Measurements from ENCODE around the gene PAXIP1.
"Not testable (repeated sequence)": the region's sequence is repeated elsewhere in the genome, so short reads cannot be mapped to it uniquely, and the experiment has no call there.

PAXIP1 gene

DNA sequence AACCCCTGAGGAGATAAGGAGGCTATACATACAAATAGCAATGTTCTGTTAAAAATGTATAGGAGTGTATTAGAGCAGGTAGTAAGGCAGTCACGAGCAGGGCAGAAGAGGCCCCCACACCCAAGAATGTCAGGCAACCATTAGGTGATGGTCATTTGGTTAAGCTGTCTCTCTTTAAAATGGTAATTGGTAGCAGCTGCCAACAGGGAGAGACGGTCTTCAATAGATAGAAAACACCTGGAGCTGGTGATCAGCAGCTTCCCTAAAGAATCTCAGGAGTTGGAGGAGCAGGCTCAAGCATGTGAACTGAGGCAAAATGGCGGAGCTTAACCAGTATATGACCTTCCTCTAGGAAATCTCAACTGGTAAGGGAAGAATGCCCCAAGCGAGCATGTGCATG is 40.8 kb upstream of the PAXIP1 start:
- H3K79me2 ChIP-seq (ENCODE audit: control insufficient read depth, low read length) = no peaks in the 10 kb centered on the region
- no peaks in the 10 kb centered on the region for H3K9me3 ChIP-seq (ENCODE audit: control insufficient read depth, insufficient read depth, low read length)
- no peaks in the 10 kb centered on the region for H4K20me1 ChIP-seq (ENCODE audit: control insufficient read depth, insufficient read depth, low read depth, low read length)
- no peaks in the 10 kb centered on the region for H3K4me1 ChIP-seq (ENCODE audit: control insufficient read depth, low read length)
- no peaks in the 10 kb centered on the region for H3K36me3 ChIP-seq (ENCODE audit: control insufficient read depth, low read length)
- H3F3A ChIP-seq (ENCODE audit: control insufficient read depth, insufficient read depth) = no peaks in the 10 kb centered on the region
- H3K4me2 ChIP-seq (ENCODE audit: low read length) = no peak overlapping the region
- TF ChIP-seq, protein P1, sequence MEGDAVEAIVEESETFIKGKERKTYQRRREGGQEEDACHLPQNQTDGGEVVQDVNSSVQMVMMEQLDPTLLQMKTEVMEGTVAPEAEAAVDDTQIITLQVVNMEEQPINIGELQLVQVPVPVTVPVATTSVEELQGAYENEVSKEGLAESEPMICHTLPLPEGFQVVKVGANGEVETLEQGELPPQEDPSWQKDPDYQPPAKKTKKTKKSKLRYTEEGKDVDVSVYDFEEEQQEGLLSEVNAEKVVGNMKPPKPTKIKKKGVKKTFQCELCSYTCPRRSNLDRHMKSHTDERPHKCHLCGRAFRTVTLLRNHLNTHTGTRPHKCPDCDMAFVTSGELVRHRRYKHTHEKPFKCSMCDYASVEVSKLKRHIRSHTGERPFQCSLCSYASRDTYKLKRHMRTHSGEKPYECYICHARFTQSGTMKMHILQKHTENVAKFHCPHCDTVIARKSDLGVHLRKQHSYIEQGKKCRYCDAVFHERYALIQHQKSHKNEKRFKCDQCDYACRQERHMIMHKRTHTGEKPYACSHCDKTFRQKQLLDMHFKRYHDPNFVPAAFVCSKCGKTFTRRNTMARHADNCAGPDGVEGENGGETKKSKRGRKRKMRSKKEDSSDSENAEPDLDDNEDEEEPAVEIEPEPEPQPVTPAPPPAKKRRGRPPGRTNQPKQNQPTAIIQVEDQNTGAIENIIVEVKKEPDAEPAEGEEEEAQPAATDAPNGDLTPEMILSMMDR (IDR thresholded peaks at IDR 0.05; ENCODE audit: low read depth, low read length, poor library complexity, severe bottlenecking) = no peak
- TF ChIP-seq EZH2phosphoT487 (IDR thresholded peaks at IDR 0.05; ENCODE audit: borderline replicate concordance, low read length) = no peak
- H3K9me2 ChIP-seq (replicated peaks; ENCODE audit: control insufficient read depth, low read length) = no peaks in the 10 kb centered on the region
- no peak overlapping the region for H3K27ac ChIP-seq (ENCODE audit: low read depth, low read length)
- no peak overlapping the region for H3K4me3 ChIP-seq (ENCODE audit: low read length)
- H3K27me3 ChIP-seq (ENCODE audit: control insufficient read depth, low read length) = peaks cover 6% of the 10 kb centered on the region

DNA sequence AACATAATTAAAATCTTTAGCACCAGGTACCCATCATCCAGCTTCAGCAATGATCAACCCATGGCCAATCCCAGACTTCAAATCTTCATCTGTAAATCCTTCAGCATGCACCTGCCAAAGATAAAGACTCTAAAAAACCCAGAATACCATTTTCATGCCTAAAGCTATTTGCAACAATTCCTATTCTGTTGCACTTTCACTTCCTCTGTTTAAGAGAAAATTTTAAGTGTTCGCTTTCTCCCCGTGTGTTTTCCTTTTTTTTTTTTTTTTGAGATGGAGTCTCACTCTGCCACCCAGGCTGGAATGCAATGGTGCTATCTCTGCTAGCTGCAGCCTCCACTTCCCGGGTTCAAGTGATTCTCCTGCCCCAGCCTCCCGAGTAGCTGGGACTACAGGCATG is 35.4 kb upstream of the PAXIP1 start:
- no peak for TF ChIP-seq EZH2phosphoT487 (IDR thresholded peaks at IDR 0.05; ENCODE audit: borderline replicate concordance, low read length)
- TF ChIP-seq, protein P1 (IDR thresholded peaks at IDR 0.05; ENCODE audit: low read depth, low read length, poor library complexity, severe bottlenecking) = no peak
- H3K27me3 ChIP-seq (ENCODE audit: control insufficient read depth, low read length) = peaks cover 6% of the 10 kb centered on the region
- H3K4me3 ChIP-seq (ENCODE audit: low read length) = no peak overlapping the region
- H3K36me3 ChIP-seq (ENCODE audit: control insufficient read depth, low read length) = no peaks in the 10 kb centered on the region
- no peaks in the 10 kb centered on the region for H3K4me1 ChIP-seq (ENCODE audit: control insufficient read depth, low read length)
- H3K9me2 ChIP-seq (replicated peaks; ENCODE audit: control insufficient read depth, low read length) = no peaks in the 10 kb centered on the region
- no peak overlapping the region for H3K27ac ChIP-seq (ENCODE audit: low read depth, low read length)
- H3K9me3 ChIP-seq (ENCODE audit: control insufficient read depth, insufficient read depth, low read length) = no peaks in the 10 kb centered on the region
- H3F3A ChIP-seq (ENCODE audit: control insufficient read depth, insufficient read depth) = no peaks in the 10 kb centered on the region
- no peak overlapping the region for H3K4me2 ChIP-seq (ENCODE audit: low read length)
- no peaks in the 10 kb centered on the region for H4K20me1 ChIP-seq (ENCODE audit: control insufficient read depth, insufficient read depth, low read depth, low read length)
- no peaks in the 10 kb centered on the region for H3K79me2 ChIP-seq (ENCODE audit: control insufficient read depth, low read length)

DNA sequence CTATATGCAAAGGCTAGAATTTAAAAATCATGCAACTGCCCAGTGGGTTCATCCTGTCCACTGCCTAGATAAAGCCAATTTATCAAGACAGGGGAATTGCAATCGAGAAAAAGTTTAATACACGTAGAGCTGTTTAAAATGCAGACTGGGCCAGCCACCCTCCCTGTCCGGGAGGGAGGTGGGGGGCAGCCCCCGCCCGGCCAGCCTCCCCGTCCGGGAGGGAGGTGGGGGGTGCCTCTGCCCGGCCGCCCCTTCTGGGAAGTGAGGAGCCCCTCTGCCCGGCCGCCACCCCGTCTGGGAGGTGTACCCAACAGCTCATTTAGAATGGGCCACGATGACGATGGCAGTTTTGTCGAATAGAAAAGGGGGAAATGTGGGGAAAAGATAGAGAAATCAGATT is 31.6 kb upstream of the PAXIP1 start:
- not testable (repeated sequence) for H3K27me3 ChIP-seq (ENCODE audit: control insufficient read depth, low read length); H3K27ac ChIP-seq (ENCODE audit: low read depth, low read length); H3K4me1 ChIP-seq (ENCODE audit: control insufficient read depth, low read length); H3K79me2 ChIP-seq (ENCODE audit: control insufficient read depth, low read length); H3K4me2 ChIP-seq (ENCODE audit: low read length); H4K20me1 ChIP-seq (ENCODE audit: control insufficient read depth, insufficient read depth, low read depth, low read length); H3K9me2 ChIP-seq (replicated peaks; ENCODE audit: control insufficient read depth, low read length); H3K4me3 ChIP-seq (ENCODE audit: low read length); H3F3A ChIP-seq (ENCODE audit: control insufficient read depth, insufficient read depth); H3K36me3 ChIP-seq (ENCODE audit: control insufficient read depth, low read length); H3K9me3 ChIP-seq (ENCODE audit: control insufficient read depth, insufficient read depth, low read length)

DNA sequence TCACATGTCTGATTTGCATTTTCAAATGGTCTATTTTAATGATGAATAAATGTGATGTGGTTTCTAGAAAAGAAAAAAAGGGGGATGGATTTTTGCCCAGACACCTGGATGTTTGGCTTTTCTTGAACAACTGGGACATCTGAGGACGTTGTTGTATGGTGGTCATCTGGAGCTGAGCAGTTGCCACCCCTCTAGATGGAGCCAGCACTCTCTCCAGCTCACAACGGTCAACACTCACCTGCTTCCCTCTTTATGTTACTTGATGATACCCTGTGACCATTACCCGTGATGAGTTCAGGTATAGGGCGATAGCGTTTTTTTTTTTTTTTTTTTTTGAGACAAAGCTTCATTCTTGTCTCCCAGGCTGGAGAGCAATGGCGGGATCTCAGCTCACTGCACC is 30.1 kb upstream of the PAXIP1 start:
- Histone ChIP-seq H3K36me3 (ENCODE audit: control insufficient read depth, low read length) (no peaks in the 10 kb centered on the region), H3F3A (ENCODE audit: control insufficient read depth, insufficient read depth) (no peaks in the 10 kb centered on the region), H3K9me2 (replicated peaks; ENCODE audit: control insufficient read depth, low read length) (no peaks in the 10 kb centered on the region), H3K27ac (ENCODE audit: low read depth, low read length) (no peak overlapping the region), H3K9me3 (ENCODE audit: control insufficient read depth, insufficient read depth, low read length) (no peaks in the 10 kb centered on the region), H3K79me2 (ENCODE audit: control insufficient read depth, low read length) (no peaks in the 10 kb centered on the region), H4K20me1 (ENCODE audit: control insufficient read depth, insufficient read depth, low read depth, low read length) (no peaks in the 10 kb centered on the region), H3K4me1 (ENCODE audit: control insufficient read depth, low read length) (no peaks in the 10 kb centered on the region), H3K4me2 (ENCODE audit: low read length) (no peak overlapping the region), H3K4me3 (ENCODE audit: low read length) (no peak overlapping the region), H3K27me3 (ENCODE audit: control insufficient read depth, low read length) (0 out of 2 replicates have a peak, but pooled peaks cover 4% of the 10 kb centered on the region)
- TF ChIP-seq EZH2phosphoT487 (IDR thresholded peaks at IDR 0.05; ENCODE audit: borderline replicate concordance, low read length) = no peak
- TF ChIP-seq, protein P1 (IDR thresholded peaks at IDR 0.05; ENCODE audit: low read depth, low read length, poor library complexity, severe bottlenecking) = no peak
